HepG2 (cell line): ENCODE results near the gene SPATA13. TPM values are rescaled to one million over a fixed set of nuclear protein-coding genes. Genes with fewer than 3 reads are reported as not detected.

Experiments used
- BORCS8-MEF2B ChIP-seq: sonication (generic); formaldehyde crosslinking; IDR thresholded peaks from 2 replicates; pipeline ENCODE4 v1.8.0; 2022; ENCODE audit warnings: mild to moderate bottlenecking, missing genetic modification reagents
- CREB1 ChIP-seq, 2 experiments: fragments of 450-650 bp in 1 of 2; IDR thresholded peaks; 2 replicates each; pipeline ENCODE4 v1.6.1; 2016 to 2017; ENCODE audit warnings: control low read depth in 1 of 2, mild to moderate bottlenecking in 1 of 2, missing compliant biosample characterization in 1 of 2, missing genetic modification characterization in 1 of 2
- HNRNPH1 ChIP-seq: fragments of 200-400 bp; formaldehyde crosslinking; optimal IDR thresholded peaks from 2 replicates; pipeline ENCODE3; 2017; ENCODE audit warnings: mild to moderate bottlenecking, low read depth, low read length
- KLF6 ChIP-seq: IDR thresholded peaks from 2 replicates; pipeline ENCODE4 v1.8.0; 2016; ENCODE audit warnings: missing biosample characterization, missing genetic modification reagents
- KMT2B ChIP-seq: IDR thresholded peaks from 2 replicates; pipeline ENCODE4 v1.6.1; 2016; ENCODE audit warnings: missing genetic modification reagents, missing compliant biosample characterization
- MXI1 ChIP-seq: IDR thresholded peaks from 3 replicates; pipeline ENCODE4 v1.6.1; 2012; ENCODE audit warnings: low read depth, low read length, inconsistent platforms, borderline replicate concordance
- NONO ChIP-seq, 2 experiments: fragments of 450-650 bp in 1 of 2; sonication (generic) in 1 of 2; formaldehyde crosslinking in 1 of 2; IDR thresholded peaks in 1 of 2; conservative IDR thresholded peaks in 1 of 2; 2 replicates each; pipeline versions ENCODE4 v1.6.1 to v1.8.0; 2017 to 2022; ENCODE audit warnings: mild to moderate bottlenecking in 1 of 2, missing genetic modification reagents in 1 of 2, moderate library complexity in 1 of 2
- POLR2G ChIP-seq: fragments of 200-400 bp; formaldehyde crosslinking; IDR thresholded peaks from 2 replicates; pipeline ENCODE4 v1.6.1; 2018; ENCODE audit warnings: mild to moderate bottlenecking, low read depth, low read length, moderate library complexity
- SOX5 ChIP-seq: IDR thresholded peaks from 2 replicates; pipeline ENCODE4 v1.6.1; 2016; ENCODE audit warnings: borderline replicate concordance
- ZNF24 ChIP-seq: fragments of 450-650 bp; IDR thresholded peaks from 2 replicates; pipeline ENCODE4 v1.6.1; 2017; ENCODE audit warnings: antibody characterized with exemption, mild to moderate bottlenecking
- ZNF331 ChIP-seq: sonication (generic); formaldehyde crosslinking; IDR thresholded peaks from 2 replicates; pipeline ENCODE4 v1.4.0; 2020; ENCODE audit warnings: missing genetic modification reagents
- ZNF7 ChIP-seq: IDR thresholded peaks from 2 replicates; pipeline ENCODE4 v1.6.1; 2016; ENCODE audit warnings: missing biosample characterization, missing genetic modification reagents
- ZNF740 ChIP-seq: sonication (generic); formaldehyde crosslinking; IDR thresholded peaks from 2 replicates; pipeline ENCODE4 v1.4.0; 2020; ENCODE audit warnings: missing genetic modification reagents
- polyA plus RNA-seq, 8 experiments: library from polyadenylated mRNA; depleted of rRNA in 3 of 8; stranded (reverse) in 7 of 8; unstranded in 1 of 8; fragments of >200 nt; fragmentation: Illumina TruSeq in 4 of 8; extraction: Trizol in 4 of 8; gene quantifications; 2 replicates each; pipeline versions ENCODE4 v1.2.1 to v1.2.3, GENCODE V29; 2011 to 2016; ENCODE audit warnings: low read depth in 4 of 8, missing spikeins in 1 of 8, mixed read lengths in 1 of 8; ENCODE audit not compliant: insufficient read depth in 1 of 8
- total RNA-seq, 5 experiments: library from RNA; depleted of rRNA; stranded (reverse); fragments of >200 nt; fragmentation: Illumina TruSeq; extraction: Trizol; gene quantifications; 2 replicates each; pipeline ENCODE4 v1.2.3, GENCODE V29; 2016; ENCODE audit warnings: low read depth in 1 of 5
- TF ChIP-seq, protein P1 (sequence below): sonication (generic); formaldehyde crosslinking; IDR thresholded peaks from 2 replicates; pipeline ENCODE4 v1.5.1; 2020; ENCODE audit warnings: missing genetic modification reagents, mild to moderate bottlenecking, borderline replicate concordance
- TF ChIP-seq, protein P2 (sequence below): sonication (generic); formaldehyde crosslinking; IDR thresholded peaks from 2 replicates; pipeline ENCODE4 v1.8.0; 2022; ENCODE audit warnings: missing genetic modification reagents, mild to moderate bottlenecking, moderate library complexity, borderline replicate concordance

Gene SPATA13
- total and polyA plus RNA-seq, 2 of the 13 experiments (the other 11 are each of a cell fraction or from before 2014, with no cell fraction given), result 11.3 to 14.2 TPM

- no peak for TF ChIP-seq ZNF331 (CRISPR knock-in tag)
- TF ChIP-seq, protein P1, sequence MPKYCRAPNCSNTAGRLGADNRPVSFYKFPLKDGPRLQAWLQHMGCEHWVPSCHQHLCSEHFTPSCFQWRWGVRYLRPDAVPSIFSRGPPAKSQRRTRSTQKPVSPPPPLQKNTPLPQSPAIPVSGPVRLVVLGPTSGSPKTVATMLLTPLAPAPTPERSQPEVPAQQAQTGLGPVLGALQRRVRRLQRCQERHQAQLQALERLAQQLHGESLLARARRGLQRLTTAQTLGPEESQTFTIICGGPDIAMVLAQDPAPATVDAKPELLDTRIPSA (CRISPR knock-in tag), result no peak
- TF ChIP-seq POLR2G, result 0 out of 2 replicates have a peak, but pooled peaks have one; percentile 25
- TF ChIP-seq SOX5 (CRISPR knock-in tag), result no peak
- 0 out of 2 replicates have a peak, but pooled peaks have one; percentile 38 for TF ChIP-seq CREB1 (IDR thresholded peaks at IDR 0.05)
- TF ChIP-seq CREB1 (CRISPR knock-in tag; IDR thresholded peaks at IDR 0.05), result no peak
- TF ChIP-seq ZNF24, result no peak
- 0 out of 2 replicates have a peak, but pooled peaks have one; percentile 27 for TF ChIP-seq KLF6 (CRISPR knock-in tag)
- no peak for TF ChIP-seq HNRNPH1
- TF ChIP-seq NONO (IDR thresholded peaks at IDR 0.05), result no peak
- TF ChIP-seq NONO (CRISPR knock-in tag; conservative IDR thresholded peaks at IDR 0.05), result no peak
- TF ChIP-seq, protein P2, sequence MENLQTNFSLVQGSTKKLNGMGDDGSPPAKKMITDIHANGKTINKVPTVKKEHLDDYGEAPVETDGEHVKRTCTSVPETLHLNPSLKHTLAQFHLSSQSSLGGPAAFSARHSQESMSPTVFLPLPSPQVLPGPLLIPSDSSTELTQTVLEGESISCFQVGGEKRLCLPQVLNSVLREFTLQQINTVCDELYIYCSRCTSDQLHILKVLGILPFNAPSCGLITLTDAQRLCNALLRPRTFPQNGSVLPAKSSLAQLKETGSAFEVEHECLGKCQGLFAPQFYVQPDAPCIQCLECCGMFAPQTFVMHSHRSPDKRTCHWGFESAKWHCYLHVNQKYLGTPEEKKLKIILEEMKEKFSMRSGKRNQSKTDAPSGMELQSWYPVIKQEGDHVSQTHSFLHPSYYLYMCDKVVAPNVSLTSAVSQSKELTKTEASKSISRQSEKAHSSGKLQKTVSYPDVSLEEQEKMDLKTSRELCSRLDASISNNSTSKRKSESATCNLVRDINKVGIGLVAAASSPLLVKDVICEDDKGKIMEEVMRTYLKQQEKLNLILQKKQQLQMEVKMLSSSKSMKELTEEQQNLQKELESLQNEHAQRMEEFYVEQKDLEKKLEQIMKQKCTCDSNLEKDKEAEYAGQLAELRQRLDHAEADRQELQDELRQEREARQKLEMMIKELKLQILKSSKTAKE, result no peak
- no peak for TF ChIP-seq KMT2B
- TF ChIP-seq ZNF7 (CRISPR knock-in tag), result no peak
- TF ChIP-seq BORCS8-MEF2B, result no peak
- TF ChIP-seq MXI1, result no peak; the same call in 2 of the 3 replicates
- TF ChIP-seq ZNF740 (CRISPR knock-in tag), result no peak
These were observed 24.4 kb downstream of the SPATA13 start (continued) for GRCh38 chr13:24184882-24185281.
